Neural cell (in vitro differentiated cells): Measurements from ENCODE around the gene RASD1. TPM values are rescaled to one million over a fixed set of nuclear protein-coding genes. Genes with fewer than 3 reads are reported as not detected.

Experiments used
- H2AFZ ChIP-seq: fragments of 200-600, 300-800 bp; sonication (generic), shearing (Covaris generic); 2 replicates; pipeline ENCODE4 v1.6.0; 2014; ENCODE audit warnings: low read depth, mild to moderate bottlenecking, antibody characterized with exemption, low read length, moderate library complexity
- H3F3A ChIP-seq: fragments of 200-600 bp; shearing (Covaris generic); 2 replicates; pipeline ENCODE4 v1.6.1; 2016; ENCODE audit warnings: mild to moderate bottlenecking, moderate library complexity, mixed read lengths, antibody characterized with exemption, low read length; ENCODE audit not compliant: insufficient read depth, poor library complexity, severe bottlenecking
- H3K27ac ChIP-seq: fragments of 200-600, 300-800 bp; sonication (generic), shearing (Covaris generic); 2 replicates; pipeline ENCODE4 v1.5.1; 2014; ENCODE audit warnings: mild to moderate bottlenecking, low read length, moderate library complexity
- H3K27me3 ChIP-seq: fragments of 300-800, 200-600 bp; sonication (generic), shearing (Covaris generic); 2 replicates; pipeline ENCODE4 v1.6.0; 2014; ENCODE audit warnings: mild to moderate bottlenecking, low read depth, low read length, moderate library complexity; ENCODE audit not compliant: insufficient read depth
- H3K36me3 ChIP-seq: fragments of 300-800, 200-600 bp; sonication (generic), shearing (Covaris generic); 2 replicates; pipeline ENCODE4 v1.5.1; 2014; ENCODE audit warnings: mild to moderate bottlenecking, antibody characterized with exemption, low read length, moderate library complexity; ENCODE audit not compliant: insufficient read depth
- H3K4me2 ChIP-seq: fragments of 300-800, 200-600 bp; sonication (generic), shearing (Covaris generic); 2 replicates; pipeline ENCODE4 v1.6.0; 2014; ENCODE audit warnings: mild to moderate bottlenecking, low read length
- H3K4me3 ChIP-seq: fragments of 300-800, 200-600 bp; sonication (generic), shearing (Covaris generic); 2 replicates; pipeline ENCODE4 v1.5.1; 2014; ENCODE audit warnings: mild to moderate bottlenecking, low read length, moderate library complexity
- H3K79me2 ChIP-seq: fragments of 200-600 bp; shearing (Covaris generic); replicated peaks from 2 replicates; pipeline ENCODE4 v1.6.0; 2014; ENCODE audit warnings: mild to moderate bottlenecking, low read length, moderate library complexity; ENCODE audit not compliant: insufficient read depth
- H3K9ac ChIP-seq: fragments of 300-800, 200-600 bp; sonication (generic), shearing (Covaris generic); 2 replicates; pipeline ENCODE4 v1.6.1; 2016; ENCODE audit warnings: mild to moderate bottlenecking, low read length, mixed read lengths
- H3K9me2 ChIP-seq: fragments of 200-600 bp; shearing (Covaris generic); 2 replicates; pipeline ENCODE4 v1.6.1; 2016; ENCODE audit warnings: mild to moderate bottlenecking, low read length, mixed read lengths; ENCODE audit not compliant: insufficient read depth
- H3K9me3 ChIP-seq: fragments of 200-600, 300-800 bp; sonication (generic), shearing (Covaris generic); 2 replicates; pipeline ENCODE4 v1.6.1; 2016; ENCODE audit warnings: mild to moderate bottlenecking, mixed run types, low read length, moderate library complexity, mixed read lengths
- H4K20me1 ChIP-seq: fragments of 200-600 bp; shearing (Covaris generic); 2 replicates; pipeline ENCODE4 v1.6.1; 2016; ENCODE audit warnings: mild to moderate bottlenecking, mixed run types; ENCODE audit not compliant: insufficient read depth
- CTCF ChIP-seq: fragments of 450-650 bp; IDR thresholded peaks from 2 replicates; pipeline ENCODE4 v1.5.1; 2014; ENCODE audit warnings: antibody characterized with exemption, mild to moderate bottlenecking, moderate library complexity; ENCODE audit not compliant: poor library complexity, severe bottlenecking
- EP300 ChIP-seq: fragments of 450-650 bp; conservative IDR thresholded peaks from 2 replicates; pipeline ENCODE4 v1.6.1; 2014; ENCODE audit warnings: antibody characterized with exemption, mild to moderate bottlenecking, moderate library complexity; ENCODE audit not compliant: poor library complexity, severe bottlenecking
- EZH2 ChIP-seq: fragments of 200-600, 300-800 bp; shearing (Covaris generic), sonication (generic); IDR thresholded peaks from 2 replicates; pipeline ENCODE4 v1.6.1; 2014; ENCODE audit warnings: antibody characterized with exemption, low read length, borderline replicate concordance, mild to moderate bottlenecking; ENCODE audit not compliant: insufficient read depth, poor library complexity, severe bottlenecking
- MXI1 ChIP-seq: fragments of 450-650 bp; conservative IDR thresholded peaks from 2 replicates; pipeline ENCODE4 v1.6.1; 2014; ENCODE audit warnings: antibody characterized with exemption, mild to moderate bottlenecking; ENCODE audit not compliant: poor library complexity, severe bottlenecking
- POLR2AphosphoS5 ChIP-seq: IDR thresholded peaks from 2 replicates; pipeline ENCODE4 v1.6.1; 2012
- RAD21 ChIP-seq: fragments of 450-650 bp; conservative IDR thresholded peaks from 2 replicates; pipeline ENCODE4 v1.6.1; 2014; ENCODE audit warnings: antibody characterized with exemption, mild to moderate bottlenecking, moderate library complexity
- SMC3 ChIP-seq: fragments of 450-650 bp; conservative IDR thresholded peaks from 2 replicates; pipeline ENCODE4 v1.6.1; 2014; ENCODE audit warnings: antibody characterized with exemption, mild to moderate bottlenecking, moderate library complexity; ENCODE audit not compliant: poor library complexity
- TAF1 ChIP-seq: IDR thresholded peaks from 2 replicates; pipeline ENCODE4 v1.6.1; 2012; ENCODE audit warnings: low read depth
- polyA plus RNA-seq: library from polyadenylated mRNA; depleted of rRNA; stranded (reverse); fragments of >200 nt; gene quantifications from 2 replicates; pipeline ENCODE4 v1.2.3, GENCODE V29; 2014
- TF ChIP-seq, protein P1 (sequence below): IDR thresholded peaks from 2 replicates; pipeline ENCODE4 v1.6.1; 2012; ENCODE audit warnings: borderline replicate concordance

RASD1 gene
- polyA plus RNA-seq, 1 donor from 2014 or later = 57.7 TPM

DNA sequence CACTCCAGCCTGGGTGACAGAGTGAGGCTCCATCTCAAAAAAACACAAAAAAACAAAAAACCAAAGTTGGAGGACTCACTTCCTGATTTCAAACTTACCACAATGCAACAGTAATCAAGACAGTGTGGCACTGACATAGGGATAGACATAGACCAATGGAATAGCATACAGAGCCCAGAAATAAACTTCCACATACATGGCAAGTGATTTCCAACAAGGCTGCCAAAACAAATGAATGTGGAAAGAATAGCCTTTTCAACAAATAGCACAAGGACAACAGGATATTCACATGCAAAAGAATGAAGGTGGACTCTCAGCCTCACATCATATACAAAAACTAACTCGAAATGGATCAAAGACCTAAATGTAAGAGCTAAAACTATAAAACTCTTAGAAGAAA lies 36.8 kb upstream of the RASD1 start:
- Histone ChIP-seq H4K20me1 (no peaks in the 10 kb centered on the region), H3K27ac (no peak overlapping the region), H3K9me3 (no peaks in the 10 kb centered on the region), H3K9me2 (no peaks in the 10 kb centered on the region), H3K4me2 (no peak overlapping the region), H3K27me3 (no peaks in the 10 kb centered on the region), H3K79me2 (no peaks in the 10 kb centered on the region), H3K36me3 (no peaks in the 10 kb centered on the region), H2AFZ (no peak overlapping the region), H3F3A (no peaks in the 10 kb centered on the region), H3K4me3 (no peak overlapping the region), H3K9ac (no peak overlapping the region)
- TF ChIP-seq EP300 (no peak), MXI1 (no peak), CTCF (no peak), SMC3 (no peak), TAF1 (no peak), EZH2 (no peak), RAD21 (no peak)
- TF ChIP-seq, protein P1, sequence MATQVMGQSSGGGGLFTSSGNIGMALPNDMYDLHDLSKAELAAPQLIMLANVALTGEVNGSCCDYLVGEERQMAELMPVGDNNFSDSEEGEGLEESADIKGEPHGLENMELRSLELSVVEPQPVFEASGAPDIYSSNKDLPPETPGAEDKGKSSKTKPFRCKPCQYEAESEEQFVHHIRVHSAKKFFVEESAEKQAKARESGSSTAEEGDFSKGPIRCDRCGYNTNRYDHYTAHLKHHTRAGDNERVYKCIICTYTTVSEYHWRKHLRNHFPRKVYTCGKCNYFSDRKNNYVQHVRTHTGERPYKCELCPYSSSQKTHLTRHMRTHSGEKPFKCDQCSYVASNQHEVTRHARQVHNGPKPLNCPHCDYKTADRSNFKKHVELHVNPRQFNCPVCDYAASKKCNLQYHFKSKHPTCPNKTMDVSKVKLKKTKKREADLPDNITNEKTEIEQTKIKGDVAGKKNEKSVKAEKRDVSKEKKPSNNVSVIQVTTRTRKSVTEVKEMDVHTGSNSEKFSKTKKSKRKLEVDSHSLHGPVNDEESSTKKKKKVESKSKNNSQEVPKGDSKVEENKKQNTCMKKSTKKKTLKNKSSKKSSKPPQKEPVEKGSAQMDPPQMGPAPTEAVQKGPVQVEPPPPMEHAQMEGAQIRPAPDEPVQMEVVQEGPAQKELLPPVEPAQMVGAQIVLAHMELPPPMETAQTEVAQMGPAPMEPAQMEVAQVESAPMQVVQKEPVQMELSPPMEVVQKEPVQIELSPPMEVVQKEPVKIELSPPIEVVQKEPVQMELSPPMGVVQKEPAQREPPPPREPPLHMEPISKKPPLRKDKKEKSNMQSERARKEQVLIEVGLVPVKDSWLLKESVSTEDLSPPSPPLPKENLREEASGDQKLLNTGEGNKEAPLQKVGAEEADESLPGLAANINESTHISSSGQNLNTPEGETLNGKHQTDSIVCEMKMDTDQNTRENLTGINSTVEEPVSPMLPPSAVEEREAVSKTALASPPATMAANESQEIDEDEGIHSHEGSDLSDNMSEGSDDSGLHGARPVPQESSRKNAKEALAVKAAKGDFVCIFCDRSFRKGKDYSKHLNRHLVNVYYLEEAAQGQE = no peak

GRCh38 chr17:17531156-17531555 lies 35.0 kb upstream of the RASD1 start:
- Histone ChIP-seq H2AFZ (no peak overlapping the region), H3K27me3 (no peaks in the 10 kb centered on the region), H3K9me3 (no peaks in the 10 kb centered on the region), H3K9ac (peak overlapping the region; percentile 25), H4K20me1 (no peaks in the 10 kb centered on the region), H3K27ac (peak overlapping the region; percentile 77), H3F3A (no peaks in the 10 kb centered on the region), H3K36me3 (no peaks in the 10 kb centered on the region), H3K4me2 (peak overlapping the region; percentile 8), H3K79me2 (no peaks in the 10 kb centered on the region), H3K4me3 (peak overlapping the region; percentile 25), H3K9me2 (no peaks in the 10 kb centered on the region)
- TF ChIP-seq SMC3 = no peak
- peak; percentile 12 for TF ChIP-seq RAD21
- no peak for TF ChIP-seq MXI1
- TF ChIP-seq, protein P1 = no peak
- no peak for TF ChIP-seq EP300
- TF ChIP-seq TAF1 = no peak
- TF ChIP-seq POLR2AphosphoS5 = peak; percentile 21
- no peak for TF ChIP-seq EZH2
- TF ChIP-seq CTCF = no peak
